K562 (cell line): ENCODE data around the gene GPR3. TPM values are rescaled to one million over a fixed set of nuclear protein-coding genes. Genes with fewer than 3 reads are reported as not detected.

Source experiments
- AFF4 ChIP-seq: sonication (generic); formaldehyde crosslinking; IDR thresholded peaks from 2 replicates; pipeline ENCODE4 v1.8.0; 2023; ENCODE audit warnings: mild to moderate bottlenecking, missing genetic modification reagents
- BRF1 ChIP-seq: IDR thresholded peaks from 3 replicates; pipeline ENCODE4 v1.6.1; 2011; ENCODE audit warnings: borderline replicate concordance, mild to moderate bottlenecking; ENCODE audit not compliant: insufficient read length; ENCODE audit errors: extremely low read depth
- BRF2 ChIP-seq: IDR thresholded peaks from 3 replicates; pipeline ENCODE4 v1.6.1; 2011; ENCODE audit warnings: borderline replicate concordance, mild to moderate bottlenecking; ENCODE audit not compliant: insufficient read length, insufficient read depth
- CBFA2T3 ChIP-seq: fragments of 450-650 bp; IDR thresholded peaks from 2 replicates; pipeline ENCODE4 v1.6.1; 2017
- CBFB ChIP-seq: sonication (generic); formaldehyde crosslinking; IDR thresholded peaks from 2 replicates; pipeline ENCODE4 v1.4.0; 2020; ENCODE audit warnings: mild to moderate bottlenecking, missing genetic modification reagents
- DMBX1 ChIP-seq: fragments of 250-450 bp; sonication (Bioruptor Pico); IDR thresholded peaks from 2 replicates; pipeline ENCODE4 v1.8.0; 2022; ENCODE audit warnings: inconsistent platforms, mild to moderate bottlenecking, moderate library complexity, borderline replicate concordance
- EHMT2 ChIP-seq: fragments of 450-650 bp; IDR thresholded peaks from 2 replicates; pipeline ENCODE4 v1.6.1; 2018; ENCODE audit warnings: antibody characterized with exemption
- MLX ChIP-seq, 2 experiments: fragments of 450-650 bp in 1 of 2; sonication (generic) in 1 of 2; formaldehyde crosslinking; conservative IDR thresholded peaks; 2 replicates each; pipeline versions ENCODE4 v1.4.0 to v1.8.1; 2020 to 2022; ENCODE audit warnings: mild to moderate bottlenecking in 1 of 2, missing genetic modification reagents in 1 of 2
- MXD1 ChIP-seq: fragments of 250-450 bp; sonication (Bioruptor Pico); IDR thresholded peaks from 2 replicates; pipeline ENCODE4 v1.8.0; 2021; ENCODE audit warnings: borderline replicate concordance, mild to moderate bottlenecking, moderate library complexity; ENCODE audit not compliant: poor library complexity, severe bottlenecking
- MYBL2 ChIP-seq, 2 experiments: fragments of 450-650 bp in 1 of 2; sonication (generic) in 1 of 2; formaldehyde crosslinking in 1 of 2; IDR thresholded peaks; 2 replicates each; pipeline versions ENCODE4 v1.6.1 to v1.8.1; 2017 to 2022; ENCODE audit warnings: borderline replicate concordance in 1 of 2, inconsistent platforms in 1 of 2, low read depth in 1 of 2, mild to moderate bottlenecking in 1 of 2, missing genetic modification reagents in 1 of 2, moderate library complexity in 1 of 2
- NFE2L1 ChIP-seq: fragments of 450-650 bp; IDR thresholded peaks from 2 replicates; pipeline ENCODE4 v1.6.1; 2016; ENCODE audit warnings: missing genetic modification characterization, low read depth, mild to moderate bottlenecking, missing compliant biosample characterization, moderate library complexity, borderline replicate concordance
- NRF1 ChIP-seq, 2 experiments: fragments of 450-650 bp; IDR thresholded peaks in 1 of 2; conservative IDR thresholded peaks in 1 of 2; 2 replicates each; pipeline ENCODE4 v1.6.1; 2014; ENCODE audit warnings: mild to moderate bottlenecking in 2 of 2
- SMAD2 ChIP-seq: fragments of 150-350 bp; IDR thresholded peaks from 2 replicates; pipeline ENCODE4 v1.6.1; 2014; ENCODE audit warnings: low read depth, mild to moderate bottlenecking, low read length
- SMARCC2 ChIP-seq: fragments of 450-650 bp; IDR thresholded peaks from 2 replicates; pipeline ENCODE4 v1.6.1; 2017; ENCODE audit warnings: antibody characterized with exemption, moderate library complexity, mild to moderate bottlenecking, low read depth
- VEZF1 ChIP-seq: fragments of 200-800 bp; sonication (Bioruptor generic); IDR thresholded peaks from 2 replicates; pipeline ENCODE4 v1.6.1; 2017; ENCODE audit warnings: missing genetic modification characterization, missing compliant biosample characterization
- ZNF23 ChIP-seq: fragments of 250-450 bp; sonication (Bioruptor Pico); IDR thresholded peaks from 2 replicates; pipeline ENCODE4 v1.4.0; 2020; ENCODE audit warnings: mild to moderate bottlenecking
- ZNF274 ChIP-seq: IDR thresholded peaks from 2 replicates; pipeline ENCODE4 v1.6.1; 2011; ENCODE audit warnings: low read depth, mild to moderate bottlenecking, low read length, moderate library complexity, borderline replicate concordance
- ZNF354B ChIP-seq: fragments of 250-450 bp; sonication (Bioruptor Pico); IDR thresholded peaks from 2 replicates; pipeline ENCODE4 v1.4.0; 2020
- ZNF507 ChIP-seq: conservative IDR thresholded peaks from 2 replicates; pipeline ENCODE4 v1.6.1; 2017; ENCODE audit warnings: missing genetic modification characterization, missing compliant biosample characterization
- ZNF511 ChIP-seq: sonication (generic); formaldehyde crosslinking; IDR thresholded peaks from 2 replicates; pipeline ENCODE4 v1.8.0; 2022; ENCODE audit warnings: mild to moderate bottlenecking, missing genetic modification reagents
- ZNF551 ChIP-seq: fragments of 250-450 bp; sonication (Bioruptor Pico); IDR thresholded peaks from 2 replicates; pipeline ENCODE4 v1.5.0; 2021; ENCODE audit warnings: mild to moderate bottlenecking, moderate library complexity
- polyA plus RNA-seq, 8 experiments: library from polyadenylated mRNA; depleted of rRNA in 4 of 8; stranded (reverse) in 5 of 8; unstranded in 3 of 8; fragments of >200 nt; fragmentation: Nextera tagmentation in 2 of 8; fragmentation: Illumina TruSeq in 1 of 8; extraction: Ambion mirVana in 2 of 8; extraction: Trizol in 1 of 8; gene quantifications; 2 replicates each; pipeline versions ENCODE4 v1.2.1 to v1.2.3, GENCODE V29; 2011 to 2014; ENCODE audit warnings: inconsistent platforms in 1 of 8, missing spikeins in 1 of 8
- total RNA-seq, 7 experiments: library from RNA; depleted of rRNA in 6 of 7; stranded (reverse); fragments of >200 nt in 6 of 7; fragmentation: Illumina TruSeq in 2 of 7; extraction: Trizol in 2 of 7; gene quantifications; 2 replicates each; pipeline versions ENCODE4 v1.2.1 to v1.2.3, GENCODE V29; 2011 to 2021; ENCODE audit warnings: low replicate concordance in 1 of 7

The GPR3 gene
- total and polyA plus RNA-seq, 9 of the 15 experiments (the other 6 are each of a cell fraction or from before 2014, with no cell fraction given), result 0.24 to 11.5 (median 3.7) TPM

- no peak for TF ChIP-seq MXD1
- no peak for TF ChIP-seq SMAD2
- no peak for TF ChIP-seq EHMT2
- no peak for TF ChIP-seq DMBX1
- no peak for TF ChIP-seq ZNF551 (CRISPR knock-in tag)
- no peak for TF ChIP-seq CBFB (CRISPR knock-in tag)
- no peak for TF ChIP-seq MLX (CRISPR knock-in tag; conservative IDR thresholded peaks at IDR 0.05)
- 0 out of 2 replicates have a peak, but pooled peaks have one; percentile 19 for TF ChIP-seq AFF4 (CRISPR knock-in tag)
- TF ChIP-seq ZNF511 (CRISPR knock-in tag), result no peak
- peak; percentile 88 to 90 for TF ChIP-seq NRF1 (conservative IDR thresholded peaks at IDR 0.05 in 1 of 2, IDR thresholded peaks at IDR 0.05 in 1 of 2)
- no peak for TF ChIP-seq MYBL2 (IDR thresholded peaks at IDR 0.05; ENCODE audit: low read depth)
- no peak for TF ChIP-seq MYBL2 (CRISPR knock-in tag; IDR thresholded peaks at IDR 0.05; ENCODE audit: borderline replicate concordance)
- peak; percentile 39; the same call in 1 of the 2 replicates for TF ChIP-seq VEZF1 (CRISPR knock-in tag)
- no peak for TF ChIP-seq ZNF507 (tag)
- TF ChIP-seq SMARCC2, result no peak
- TF ChIP-seq ZNF23 (CRISPR knock-in tag), result no peak
- no peak for TF ChIP-seq BRF2
- TF ChIP-seq ZNF274, result no peak
- TF ChIP-seq BRF1, result no peak
- TF ChIP-seq CBFA2T3, result no peak
- no peak for TF ChIP-seq NFE2L1 (tag)
- TF ChIP-seq ZNF354B, result no peak
These were observed 26.4 kb upstream of the GPR3 start (continued) for GRCh38 chr1:27366113-27366410.
